Tibial artery (tissue), 4 donors: Measurements from ENCODE around the gene GON4L.
"Not testable (repeated sequence)": the region's sequence is repeated elsewhere in the genome, so short reads cannot be mapped to it uniquely, and the experiment has no call there.

Experiments
- DNase-seq, 2 donors: peaks; one replicate each; pipeline ENCODE4 v3.0.0-alpha.2; 2019
- H3K27ac ChIP-seq, 2 donors: fragments of 200-600 bp; sonication (generic) in 1 of 2; 1 replicate in 1 of 2; 2 replicates in 1 of 2; pipeline ENCODE4 v1.5.1; 2018 to 2019; ENCODE audit warnings: mild to moderate bottlenecking in 1 of 2
- H3K27me3 ChIP-seq, 2 donors: fragments of 200-600 bp; sonication (generic) in 1 of 2; one replicate each; pipeline versions ENCODE4 v1.5.1 to v1.6.0; 2016 to 2019
- H3K36me3 ChIP-seq, 3 donors: fragments of 200-600 bp; sonication (generic) in 2 of 3; one replicate each; pipeline ENCODE4 v1.5.1; 2016 to 2019; ENCODE audit warnings: mild to moderate bottlenecking in 2 of 3
- H3K4me1 ChIP-seq, 4 donors: fragments of 200-600 bp; sonication (generic) in 2 of 4; 1 replicate in 3 of 4; 2 replicates in 1 of 4; pipeline ENCODE4 v1.5.1; 2016 to 2019
- H3K4me3 ChIP-seq, 2 donors: fragments of 200-600 bp; sonication (generic) in 1 of 2; 1 replicate in 1 of 2; 2 replicates in 1 of 2; pipeline ENCODE4 v1.5.1; 2018 to 2019; ENCODE audit warnings: mild to moderate bottlenecking in 2 of 2
- H3K9me3 ChIP-seq, 3 donors: fragments of 200-600 bp; sonication (generic) in 1 of 3; one replicate each; pipeline ENCODE4 v1.5.1; 2016 to 2019
- intact Hi-C: fragments of 100-400 bp; cut with DNase I; formaldehyde crosslinking; loops from one replicate; pipeline ENCODE4 v1.15.0; 2023; ENCODE audit warnings: low total_unique reads
- TF ChIP-seq, protein P1 (sequence below), 2 experiments: fragments of 200-600 bp in 1 of 2; fragments of 450-650 bp in 1 of 2; IDR thresholded peaks; one replicate each; pipeline ENCODE4 v1.5.1; 2017 to 2019; ENCODE audit warnings: antibody characterized with exemption in 2 of 2, mild to moderate bottlenecking in 1 of 2, moderate library complexity in 1 of 2

Gene GON4L

DNA sequence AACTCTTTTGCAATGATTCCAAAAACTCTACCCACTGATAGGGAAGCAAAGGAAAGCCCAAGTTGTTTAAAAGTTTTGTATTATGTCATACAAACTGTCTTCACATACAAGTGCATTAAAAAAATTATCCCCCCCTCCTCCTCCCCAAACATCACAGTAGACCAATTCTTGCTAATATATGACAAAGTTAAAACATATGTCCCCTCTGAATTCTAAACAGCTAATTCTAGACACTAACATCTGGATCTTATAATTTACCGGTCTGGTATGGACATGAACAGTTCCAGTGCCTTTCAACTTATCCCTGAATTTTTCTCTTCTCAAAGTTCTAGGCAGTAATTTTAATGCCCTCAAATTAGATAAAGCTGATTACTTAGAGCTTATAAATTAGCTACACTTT is 40.7 kb upstream of the GON4L start:
- H3K27me3 ChIP-seq = no peaks in the 10 kb centered on the region
- TF ChIP-seq, protein P1, sequence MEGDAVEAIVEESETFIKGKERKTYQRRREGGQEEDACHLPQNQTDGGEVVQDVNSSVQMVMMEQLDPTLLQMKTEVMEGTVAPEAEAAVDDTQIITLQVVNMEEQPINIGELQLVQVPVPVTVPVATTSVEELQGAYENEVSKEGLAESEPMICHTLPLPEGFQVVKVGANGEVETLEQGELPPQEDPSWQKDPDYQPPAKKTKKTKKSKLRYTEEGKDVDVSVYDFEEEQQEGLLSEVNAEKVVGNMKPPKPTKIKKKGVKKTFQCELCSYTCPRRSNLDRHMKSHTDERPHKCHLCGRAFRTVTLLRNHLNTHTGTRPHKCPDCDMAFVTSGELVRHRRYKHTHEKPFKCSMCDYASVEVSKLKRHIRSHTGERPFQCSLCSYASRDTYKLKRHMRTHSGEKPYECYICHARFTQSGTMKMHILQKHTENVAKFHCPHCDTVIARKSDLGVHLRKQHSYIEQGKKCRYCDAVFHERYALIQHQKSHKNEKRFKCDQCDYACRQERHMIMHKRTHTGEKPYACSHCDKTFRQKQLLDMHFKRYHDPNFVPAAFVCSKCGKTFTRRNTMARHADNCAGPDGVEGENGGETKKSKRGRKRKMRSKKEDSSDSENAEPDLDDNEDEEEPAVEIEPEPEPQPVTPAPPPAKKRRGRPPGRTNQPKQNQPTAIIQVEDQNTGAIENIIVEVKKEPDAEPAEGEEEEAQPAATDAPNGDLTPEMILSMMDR (IDR thresholded peaks at IDR 0.05) = no peak
- peaks cover 41 to 63% (median 62%) of the 10 kb centered on the region in 3 donors for H3K36me3 ChIP-seq
- no peak overlapping the region for H3K27ac ChIP-seq
- DNase-seq = no peak
- peaks cover 0 to 16% (median 12%) of the 10 kb centered on the region in 4 donors for H3K4me1 ChIP-seq
- intact Hi-C loops = no loop called here
- H3K4me3 ChIP-seq = no peak overlapping the region
- H3K9me3 ChIP-seq = no peaks in the 10 kb centered on the region

DNA sequence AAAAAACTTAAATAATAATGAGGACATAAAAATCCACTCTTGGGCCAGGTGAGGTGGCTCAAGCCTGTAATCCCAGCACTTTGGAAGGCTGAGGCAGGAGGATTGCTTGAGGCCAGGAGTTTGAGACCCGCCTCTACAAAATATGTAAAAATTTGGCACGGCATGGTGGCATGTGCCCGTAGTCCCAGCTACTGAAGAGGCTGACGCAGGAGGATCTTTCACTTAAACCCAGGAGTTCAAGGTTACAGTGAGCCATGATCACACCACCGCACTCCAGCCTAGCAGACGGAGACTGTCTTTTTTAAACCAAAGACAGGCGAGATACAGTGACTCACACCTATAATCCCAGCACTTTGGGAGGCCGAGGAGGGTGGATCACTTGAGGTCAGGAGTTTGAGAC is 39.5 kb upstream of the GON4L start:
- H3K9me3 ChIP-seq, intact Hi-C loops: not testable (repeated sequence)

GRCh38 chr1:155895617-155896016 is 38.6 kb upstream of the GON4L start:
- DNase-seq, H3K27ac ChIP-seq, H3K9me3 ChIP-seq, intact Hi-C loops, H3K4me3 ChIP-seq, H3K27me3 ChIP-seq: not testable (repeated sequence)
- H3K4me1 ChIP-seq = peaks cover 0 to 21% (median 16%) of the 10 kb centered on the region in 4 donors
- H3K36me3 ChIP-seq = peaks cover 21 to 42% (median 41%) of the 10 kb centered on the region in 3 donors

More for the DNA sequence above, 39.5 kb upstream of the GON4L start:
- H3K36me3 ChIP-seq = peaks cover 30 to 50% (median 49%) of the 10 kb centered on the region in 3 donors
- DNase-seq, H3K27ac ChIP-seq, H3K4me3 ChIP-seq, H3K27me3 ChIP-seq: not testable (repeated sequence)
- H3K4me1 ChIP-seq = peaks cover 0 to 21% (median 16%) of the 10 kb centered on the region in 4 donors

DNA sequence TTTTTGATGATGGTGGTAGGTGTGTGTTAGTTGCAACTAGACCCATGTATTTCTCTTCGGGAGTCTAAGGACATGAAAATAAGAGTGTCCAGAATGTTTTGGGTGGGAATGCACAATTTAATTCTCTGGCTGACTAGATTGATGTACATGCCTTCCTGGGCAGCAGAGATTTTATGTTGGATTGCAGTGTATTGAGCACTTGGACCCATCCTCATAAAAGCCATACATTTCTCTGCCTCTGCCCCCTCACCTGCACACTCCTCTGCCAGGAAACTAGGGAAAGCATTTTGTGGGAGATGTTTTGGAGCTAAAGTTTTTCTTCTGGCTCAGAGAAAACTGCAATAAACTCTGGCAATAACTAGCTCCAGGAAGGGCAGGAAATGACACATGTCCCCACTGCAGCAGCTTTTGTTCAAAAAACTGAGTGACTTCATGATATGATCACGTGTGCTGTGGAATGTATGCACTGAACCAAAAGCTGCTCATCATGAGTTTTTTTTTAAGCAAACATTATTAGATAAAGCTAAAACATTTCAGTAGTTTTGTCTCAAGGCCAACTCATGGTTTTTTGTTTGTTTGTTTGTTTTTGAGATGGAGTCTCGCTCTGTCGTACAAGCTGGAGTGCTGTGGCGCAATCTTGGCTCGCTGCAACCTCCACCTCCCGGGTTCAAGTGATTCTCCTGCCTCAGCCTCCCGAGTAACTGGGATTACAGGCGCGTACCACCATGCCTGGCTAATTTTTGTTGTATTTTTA is 36.6 kb upstream of the GON4L start:
- peak in 1 of 2 donors; percentile 32 for DNase-seq
- H3K9me3 ChIP-seq = no peaks in the 10 kb centered on the region
- H3K4me1 ChIP-seq = peaks cover 0 to 21% (median 16%) of the 10 kb centered on the region in 4 donors
- H3K4me3 ChIP-seq = no peak overlapping the region
- TF ChIP-seq, protein P1 (IDR thresholded peaks at IDR 0.05) = no peak
- peak overlapping the region; percentile 69 to 78 for H3K27ac ChIP-seq
- H3K36me3 ChIP-seq = peaks cover 5 to 22% (median 22%) of the 10 kb centered on the region in 3 donors
- H3K27me3 ChIP-seq = no peaks in the 10 kb centered on the region
- intact Hi-C loops = no loop called here

DNA sequence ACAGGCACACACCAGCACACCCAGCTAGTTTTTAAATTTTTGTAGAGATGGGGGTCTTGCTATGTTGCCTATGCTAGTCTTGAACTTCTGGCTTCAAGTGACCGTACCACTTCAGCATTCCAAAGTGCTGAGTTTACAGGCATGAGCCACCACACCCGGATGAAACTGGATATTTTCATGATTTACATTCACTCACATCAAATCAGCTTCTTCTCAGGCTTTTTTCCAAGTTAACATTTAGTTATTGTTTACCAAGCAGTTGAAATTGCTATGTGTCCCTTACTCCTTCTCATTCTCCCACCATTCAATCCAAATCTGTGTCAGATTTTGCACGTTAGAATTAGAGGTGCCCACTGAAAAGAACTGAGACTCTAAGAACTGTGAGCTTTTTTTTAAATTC is 35.8 kb upstream of the GON4L start:
- intact Hi-C loops = no loop called here
- TF ChIP-seq, protein P1 (IDR thresholded peaks at IDR 0.05) = no peak

DNA sequence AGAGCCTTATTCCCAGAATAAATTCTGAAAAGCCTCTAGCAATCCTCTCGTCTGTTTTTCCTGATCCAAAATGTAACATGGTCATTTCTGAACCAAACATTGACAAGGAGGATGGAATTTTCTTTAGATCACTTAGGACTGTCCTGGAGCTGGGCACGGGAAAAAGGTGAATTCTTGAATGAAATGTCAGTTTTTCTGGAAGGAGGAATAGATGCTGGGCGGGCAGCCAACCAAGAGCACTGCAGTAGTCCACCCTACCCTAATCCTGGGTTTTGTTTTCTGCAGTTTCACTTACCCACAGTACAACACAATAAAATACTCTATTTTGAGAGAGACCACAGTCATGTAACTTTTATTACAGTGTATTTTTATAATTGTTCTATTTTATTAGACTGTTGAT is 33.2 kb upstream of the GON4L start:
- intact Hi-C loops = no loop called here
- TF ChIP-seq, protein P1 (IDR thresholded peaks at IDR 0.05) = no peak
- H3K36me3 ChIP-seq = peaks cover 0 to 7% (median 0%) of the 10 kb centered on the region in 3 donors
- H3K4me1 ChIP-seq = peaks cover 0 to 21% (median 16%) of the 10 kb centered on the region in 4 donors
- no peak for DNase-seq
- H3K27me3 ChIP-seq = no peaks in the 10 kb centered on the region
- no peak overlapping the region for H3K27ac ChIP-seq
- no peaks in the 10 kb centered on the region for H3K9me3 ChIP-seq
- H3K4me3 ChIP-seq = no peak overlapping the region

More for the DNA sequence above, 35.8 kb upstream of the GON4L start:
- Histone ChIP-seq H3K36me3 (peaks cover 5 to 22% (median 19%) of the 10 kb centered on the region in 3 donors), H3K4me1 (peaks cover 0 to 21% (median 16%) of the 10 kb centered on the region in 4 donors), H3K9me3 (no peaks in the 10 kb centered on the region), H3K4me3 (no peak overlapping the region), H3K27me3 (no peaks in the 10 kb centered on the region), H3K27ac (peak overlapping the region; percentile 69 to 78)
- DNase-seq = no peak
